ENCODE measurements around the gene NKAIN2.

GRCh38 chr6:124854338-124854922 lies 1050.8 kb downstream of the NKAIN2 start:
- TF ChIP-seq CTCF (conservative IDR thresholded peaks at IDR 0.05 in 1 of 2, IDR thresholded peaks at IDR 0.05 in 1 of 2; ENCODE audit: extremely low read depth in 1 of 2, insufficient read depth in 1 of 2, low read depth in 1 of 2, low read length in 2 of 2) (peak; percentile 19 to 22), EZH2 (IDR thresholded peaks at IDR 0.05; ENCODE audit: borderline replicate concordance, low read length) (no peak)

All from mammary epithelial cell (primary cell).